COLO829 (cell line): Measurements from ENCODE around the gene STK38.
A peak's percentile ranks its signal among the peaks of the same experiment; 100 is the strongest.
"Not testable (repeated sequence)": the region's sequence is repeated elsewhere in the genome, so short reads cannot be mapped to it uniquely, and the experiment has no call there.

Experiments used
- DNase-seq: peaks from one replicate; pipeline ENCODE4 v3.0.0; 2012; ENCODE audit warnings: low spot score

Gene STK38

GRCh38 chr6:36546920-36547645, at the start of gene STK38:
TSS of gene STK38 (minus strand) at chr6:36547479. CDS start at chr6:36540202, 7,277 bp downstream.
- peak; percentile 98 for DNase-seq

GRCh38 chr6:36596356-36596755, 49.1 kb upstream of the STK38 start:
- DNase-seq = no peak

GRCh38 chr6:36594816-36595643, 47.8 kb upstream of the STK38 start:
- no peak for DNase-seq

- peak; percentile 99 for DNase-seq
Measured at GRCh38 chr6:36594029-36594815, 46.9 kb upstream of the STK38 start, which contains the start of gene SRSF3. TSS of gene SRSF3 (plus strand) at chr6:36594362. CDS start at chr6:36596763, 2,401 bp downstream.

GRCh38 chr6:36593569-36594028, 46.3 kb upstream of the STK38 start:
- DNase-seq = no peak

- DNase-seq = no peak
Measured at GRCh38 chr6:36592221-36592655, 45.0 kb upstream of the STK38 start.

GRCh38 chr6:36590237-36590636, 43.0 kb upstream of the STK38 start:
- DNase-seq = no peak

- DNase-seq = not testable (repeated sequence)
Measured at GRCh38 chr6:36589025-36589400, 41.7 kb upstream of the STK38 start.

GRCh38 chr6:36586606-36587005, 39.3 kb upstream of the STK38 start:
- DNase-seq = no peak

- no peak for DNase-seq
Measured at GRCh38 chr6:36581716-36582115, 34.4 kb upstream of the STK38 start.

- no peak for DNase-seq
Measured at GRCh38 chr6:36580184-36580526, 32.9 kb upstream of the STK38 start.

- no peak for DNase-seq
Measured at GRCh38 chr6:36578431-36578830, 31.2 kb upstream of the STK38 start.

GRCh38 chr6:36578030-36578429, 30.8 kb upstream of the STK38 start:
- DNase-seq = no peak

- DNase-seq = peak; percentile 20
Measured at GRCh38 chr6:36577301-36577700, 30.0 kb upstream of the STK38 start.

- no peak for DNase-seq
Measured at GRCh38 chr6:36576578-36576977, 29.3 kb upstream of the STK38 start.

GRCh38 chr6:36574679-36575078, 27.4 kb upstream of the STK38 start:
- no peak for DNase-seq

- not testable (repeated sequence) for DNase-seq
Measured at GRCh38 chr6:36572353-36573311, 25.4 kb upstream of the STK38 start.

GRCh38 chr6:36571122-36572043, 24.1 kb upstream of the STK38 start:
- no peak for DNase-seq

- DNase-seq = no peak
Measured at GRCh38 chr6:36570264-36570663, 23.0 kb upstream of the STK38 start.

- DNase-seq = no peak
Measured at GRCh38 chr6:36566418-36566905, 19.2 kb upstream of the STK38 start.
